Vagina (tissue), 2 donors: ENCODE measurements around the gene ATG16L1.

Experiments
- POLR2A ChIP-seq, 2 donors: fragments of 450-650 bp; IDR thresholded peaks; one replicate each; pipeline ENCODE4 v1.6.1; 2017; ENCODE audit warnings: antibody characterized with exemption in 2 of 2, mild to moderate bottlenecking in 2 of 2, moderate library complexity in 2 of 2
- TF ChIP-seq, protein P1 (sequence below), 3 experiments: fragments of 450-650 bp in 2 of 3; fragments of 200-600 bp in 1 of 3; sonication (generic) in 1 of 3; IDR thresholded peaks; one replicate each; pipeline ENCODE4 v1.5.1; 2017 to 2019; ENCODE audit warnings: antibody characterized with exemption in 3 of 3, mild to moderate bottlenecking in 2 of 3, moderate library complexity in 2 of 3

DNA sequence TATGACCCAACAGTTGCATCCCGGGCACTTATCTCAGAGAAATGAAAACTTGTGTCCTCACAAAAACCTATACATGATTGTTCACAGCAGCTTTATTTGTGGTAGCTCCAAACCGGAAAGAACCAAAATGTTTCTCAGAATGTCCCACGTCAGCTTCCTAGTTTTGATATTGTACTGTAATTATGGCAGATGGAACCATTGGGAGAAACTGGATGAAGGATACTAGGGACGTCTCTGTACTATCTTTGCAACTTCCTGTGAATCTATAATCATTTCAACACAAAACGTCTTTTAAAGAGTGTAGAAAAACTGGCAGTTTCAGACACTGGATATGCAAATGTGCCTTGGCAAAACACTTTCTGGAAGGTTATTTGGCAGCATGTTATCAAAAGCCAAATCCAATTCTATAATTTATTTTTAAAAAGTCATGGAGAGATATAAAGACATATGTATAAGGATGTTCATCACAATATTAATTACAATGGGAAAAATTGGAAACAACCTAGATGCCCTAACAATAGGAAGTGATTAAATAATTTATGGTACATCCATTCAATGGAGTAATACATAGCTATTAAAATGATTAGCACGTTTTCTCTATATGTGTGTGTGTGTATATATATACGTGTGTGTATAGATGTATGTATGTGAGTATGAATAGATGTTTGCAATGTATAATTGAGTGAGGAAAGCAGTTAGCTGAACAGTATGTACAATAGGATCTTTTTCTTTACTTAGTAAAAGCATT, 65.9 kb downstream of the ATG16L1 start:
- TF ChIP-seq, protein P1, sequence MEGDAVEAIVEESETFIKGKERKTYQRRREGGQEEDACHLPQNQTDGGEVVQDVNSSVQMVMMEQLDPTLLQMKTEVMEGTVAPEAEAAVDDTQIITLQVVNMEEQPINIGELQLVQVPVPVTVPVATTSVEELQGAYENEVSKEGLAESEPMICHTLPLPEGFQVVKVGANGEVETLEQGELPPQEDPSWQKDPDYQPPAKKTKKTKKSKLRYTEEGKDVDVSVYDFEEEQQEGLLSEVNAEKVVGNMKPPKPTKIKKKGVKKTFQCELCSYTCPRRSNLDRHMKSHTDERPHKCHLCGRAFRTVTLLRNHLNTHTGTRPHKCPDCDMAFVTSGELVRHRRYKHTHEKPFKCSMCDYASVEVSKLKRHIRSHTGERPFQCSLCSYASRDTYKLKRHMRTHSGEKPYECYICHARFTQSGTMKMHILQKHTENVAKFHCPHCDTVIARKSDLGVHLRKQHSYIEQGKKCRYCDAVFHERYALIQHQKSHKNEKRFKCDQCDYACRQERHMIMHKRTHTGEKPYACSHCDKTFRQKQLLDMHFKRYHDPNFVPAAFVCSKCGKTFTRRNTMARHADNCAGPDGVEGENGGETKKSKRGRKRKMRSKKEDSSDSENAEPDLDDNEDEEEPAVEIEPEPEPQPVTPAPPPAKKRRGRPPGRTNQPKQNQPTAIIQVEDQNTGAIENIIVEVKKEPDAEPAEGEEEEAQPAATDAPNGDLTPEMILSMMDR (IDR thresholded peaks at IDR 0.05) = no peak
- no peak for TF ChIP-seq POLR2A (IDR thresholded peaks at IDR 0.05)
